H1 (cell line): ENCODE results near the gene ATP8B3. TPM values are rescaled to one million over a fixed set of nuclear protein-coding genes. Genes with fewer than 3 reads are reported as not detected.
A peak's percentile ranks its signal among the peaks of the same experiment; 100 is the strongest.

ENCODE experiments used
- EZH2 ChIP-seq: fragments of 200-600 bp; sonication (generic); IDR thresholded peaks from 2 replicates; pipeline ENCODE4 v1.7.1; 2012; ENCODE audit warnings: low read depth, mild to moderate bottlenecking, moderate library complexity, low read length, inconsistent platforms; ENCODE audit not compliant: severe bottlenecking
- GTF2F1 ChIP-seq: IDR thresholded peaks from 2 replicates; pipeline ENCODE4 v1.6.1; 2012; ENCODE audit warnings: low read depth, low read length, improper control_type of control experiment, borderline replicate concordance
- HDAC2 ChIP-seq, 2 experiments: fragments of 300-600 bp in 1 of 2; sonication (generic) in 1 of 2; IDR thresholded peaks; 2 replicates each; pipeline ENCODE4 v1.6.1; 2011 to 2012; ENCODE audit warnings: low read depth in 2 of 2, low read length in 2 of 2, mild to moderate bottlenecking in 2 of 2, moderate library complexity in 2 of 2, borderline replicate concordance in 1 of 2, inconsistent platforms in 1 of 2
- KDM5A ChIP-seq: fragments of 200-600 bp; IDR thresholded peaks from 2 replicates; pipeline ENCODE4 v1.7.1; 2012; ENCODE audit warnings: mild to moderate bottlenecking, low read length, inconsistent platforms, mixed read lengths
- NRF1 ChIP-seq: IDR thresholded peaks from 2 replicates; pipeline ENCODE4 v1.6.1; 2011; ENCODE audit warnings: mild to moderate bottlenecking, low read depth, low read length, improper control_type of control experiment
- SIRT6 ChIP-seq: IDR thresholded peaks from one replicate; pipeline ENCODE4 v1.7.1; 2012; ENCODE audit warnings: low read length, inconsistent platforms
- TAF7 ChIP-seq: optimal IDR thresholded peaks from 2 replicates; pipeline ENCODE3; 2011; ENCODE audit warnings: low read depth, mild to moderate bottlenecking, inconsistent platforms, low read length, moderate library complexity, borderline replicate concordance
- TBP ChIP-seq: IDR thresholded peaks from 2 replicates; pipeline ENCODE4 v1.6.1; 2011; ENCODE audit warnings: low read depth, low read length, improper control_type of control experiment
- TCF12 ChIP-seq: IDR thresholded peaks from 2 replicates; pipeline ENCODE4 v1.6.1; 2011; ENCODE audit warnings: low read depth, mild to moderate bottlenecking, low read length
- polyA plus RNA-seq, 7 experiments: library from polyadenylated mRNA; depleted of rRNA in 3 of 7; stranded (reverse) in 5 of 7; unstranded in 2 of 7; fragments of >200 nt in 5 of 7; fragments of 200-250 nt in 2 of 7; gene quantifications; 1 replicate in 5 of 7; 2 replicates in 1 of 7; 4 replicates in 1 of 7; pipeline versions ENCODE4 v1.2.1 to v1.2.3, GENCODE V29; 2011 to 2013; ENCODE audit warnings: missing spikeins in 2 of 7, mixed read lengths in 2 of 7
- total RNA-seq: library from RNA; stranded (reverse); fragmentation: NEBNext Ultra II Directional; extraction: Animal tissue kit (Norgen Biotek cat#: 25700); gene quantifications from 2 replicates; pipeline ENCODE4 v1.2.1, GENCODE V29; 2021
- TF ChIP-seq, protein P1 (sequence below): fragments of 300-600 bp; sonication (generic); IDR thresholded peaks from 2 replicates; pipeline ENCODE4 v1.7.1; 2012; ENCODE audit warnings: low read length, moderate library complexity, mild to moderate bottlenecking, inconsistent platforms; ENCODE audit not compliant: insufficient replicate concordance

ATP8B3 gene
- total and polyA plus RNA-seq, 2 of the 8 experiments (the other 6 are each of a cell fraction or from before 2014, with no cell fraction given), result 4.1 to 9.3 TPM

DNA sequence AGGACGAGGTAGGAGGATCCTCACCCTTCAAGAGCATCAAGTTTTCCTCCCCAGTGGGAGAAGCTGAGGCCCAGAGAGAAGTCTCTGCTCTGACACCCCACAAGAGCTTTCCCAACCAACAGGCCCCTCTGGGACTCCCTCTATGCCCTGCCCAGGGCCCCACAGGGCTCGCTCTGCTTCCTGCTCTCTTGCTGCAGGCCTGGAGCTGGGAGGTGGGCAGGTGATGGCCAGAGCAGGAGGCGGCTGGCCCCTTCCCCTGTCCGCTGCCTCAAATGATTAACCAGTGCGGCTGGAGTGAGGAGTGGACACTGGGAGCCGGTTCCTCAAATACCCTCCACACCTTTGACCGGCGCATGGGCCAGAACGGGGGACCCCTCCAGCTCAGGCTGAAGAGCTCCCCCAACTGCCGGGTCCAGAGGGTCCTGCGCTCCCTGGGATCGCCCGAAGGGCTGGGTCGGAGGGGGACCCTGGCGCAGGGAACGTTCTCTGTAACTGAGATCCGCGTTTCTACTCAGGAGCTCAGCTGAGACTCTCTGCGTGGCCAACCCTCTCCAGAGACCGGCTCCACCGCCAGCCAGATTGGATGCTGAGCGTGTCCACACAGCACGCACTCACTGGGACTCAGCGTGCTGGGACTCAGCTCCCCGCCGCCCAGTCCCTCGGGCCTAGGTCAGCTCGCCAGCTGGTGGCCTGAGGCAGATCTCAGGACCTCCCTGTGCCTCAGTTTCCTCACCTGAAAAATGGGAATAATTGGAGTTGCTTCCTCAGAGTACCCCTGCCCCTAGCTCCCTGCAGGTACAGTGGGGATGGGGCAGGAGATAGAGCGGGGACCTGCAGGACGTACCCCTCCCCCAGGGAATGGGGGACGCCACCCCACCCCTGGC lies 65.4 kb downstream of the ATP8B3 start (continued):
- TF ChIP-seq TAF7, result no peak
- TF ChIP-seq KDM5A, result no peak
- peak; percentile 68 for TF ChIP-seq EZH2
- TF ChIP-seq SIRT6, result no peak
- TF ChIP-seq GTF2F1, result no peak
- TF ChIP-seq TCF12, result no peak
- TF ChIP-seq, protein P1, sequence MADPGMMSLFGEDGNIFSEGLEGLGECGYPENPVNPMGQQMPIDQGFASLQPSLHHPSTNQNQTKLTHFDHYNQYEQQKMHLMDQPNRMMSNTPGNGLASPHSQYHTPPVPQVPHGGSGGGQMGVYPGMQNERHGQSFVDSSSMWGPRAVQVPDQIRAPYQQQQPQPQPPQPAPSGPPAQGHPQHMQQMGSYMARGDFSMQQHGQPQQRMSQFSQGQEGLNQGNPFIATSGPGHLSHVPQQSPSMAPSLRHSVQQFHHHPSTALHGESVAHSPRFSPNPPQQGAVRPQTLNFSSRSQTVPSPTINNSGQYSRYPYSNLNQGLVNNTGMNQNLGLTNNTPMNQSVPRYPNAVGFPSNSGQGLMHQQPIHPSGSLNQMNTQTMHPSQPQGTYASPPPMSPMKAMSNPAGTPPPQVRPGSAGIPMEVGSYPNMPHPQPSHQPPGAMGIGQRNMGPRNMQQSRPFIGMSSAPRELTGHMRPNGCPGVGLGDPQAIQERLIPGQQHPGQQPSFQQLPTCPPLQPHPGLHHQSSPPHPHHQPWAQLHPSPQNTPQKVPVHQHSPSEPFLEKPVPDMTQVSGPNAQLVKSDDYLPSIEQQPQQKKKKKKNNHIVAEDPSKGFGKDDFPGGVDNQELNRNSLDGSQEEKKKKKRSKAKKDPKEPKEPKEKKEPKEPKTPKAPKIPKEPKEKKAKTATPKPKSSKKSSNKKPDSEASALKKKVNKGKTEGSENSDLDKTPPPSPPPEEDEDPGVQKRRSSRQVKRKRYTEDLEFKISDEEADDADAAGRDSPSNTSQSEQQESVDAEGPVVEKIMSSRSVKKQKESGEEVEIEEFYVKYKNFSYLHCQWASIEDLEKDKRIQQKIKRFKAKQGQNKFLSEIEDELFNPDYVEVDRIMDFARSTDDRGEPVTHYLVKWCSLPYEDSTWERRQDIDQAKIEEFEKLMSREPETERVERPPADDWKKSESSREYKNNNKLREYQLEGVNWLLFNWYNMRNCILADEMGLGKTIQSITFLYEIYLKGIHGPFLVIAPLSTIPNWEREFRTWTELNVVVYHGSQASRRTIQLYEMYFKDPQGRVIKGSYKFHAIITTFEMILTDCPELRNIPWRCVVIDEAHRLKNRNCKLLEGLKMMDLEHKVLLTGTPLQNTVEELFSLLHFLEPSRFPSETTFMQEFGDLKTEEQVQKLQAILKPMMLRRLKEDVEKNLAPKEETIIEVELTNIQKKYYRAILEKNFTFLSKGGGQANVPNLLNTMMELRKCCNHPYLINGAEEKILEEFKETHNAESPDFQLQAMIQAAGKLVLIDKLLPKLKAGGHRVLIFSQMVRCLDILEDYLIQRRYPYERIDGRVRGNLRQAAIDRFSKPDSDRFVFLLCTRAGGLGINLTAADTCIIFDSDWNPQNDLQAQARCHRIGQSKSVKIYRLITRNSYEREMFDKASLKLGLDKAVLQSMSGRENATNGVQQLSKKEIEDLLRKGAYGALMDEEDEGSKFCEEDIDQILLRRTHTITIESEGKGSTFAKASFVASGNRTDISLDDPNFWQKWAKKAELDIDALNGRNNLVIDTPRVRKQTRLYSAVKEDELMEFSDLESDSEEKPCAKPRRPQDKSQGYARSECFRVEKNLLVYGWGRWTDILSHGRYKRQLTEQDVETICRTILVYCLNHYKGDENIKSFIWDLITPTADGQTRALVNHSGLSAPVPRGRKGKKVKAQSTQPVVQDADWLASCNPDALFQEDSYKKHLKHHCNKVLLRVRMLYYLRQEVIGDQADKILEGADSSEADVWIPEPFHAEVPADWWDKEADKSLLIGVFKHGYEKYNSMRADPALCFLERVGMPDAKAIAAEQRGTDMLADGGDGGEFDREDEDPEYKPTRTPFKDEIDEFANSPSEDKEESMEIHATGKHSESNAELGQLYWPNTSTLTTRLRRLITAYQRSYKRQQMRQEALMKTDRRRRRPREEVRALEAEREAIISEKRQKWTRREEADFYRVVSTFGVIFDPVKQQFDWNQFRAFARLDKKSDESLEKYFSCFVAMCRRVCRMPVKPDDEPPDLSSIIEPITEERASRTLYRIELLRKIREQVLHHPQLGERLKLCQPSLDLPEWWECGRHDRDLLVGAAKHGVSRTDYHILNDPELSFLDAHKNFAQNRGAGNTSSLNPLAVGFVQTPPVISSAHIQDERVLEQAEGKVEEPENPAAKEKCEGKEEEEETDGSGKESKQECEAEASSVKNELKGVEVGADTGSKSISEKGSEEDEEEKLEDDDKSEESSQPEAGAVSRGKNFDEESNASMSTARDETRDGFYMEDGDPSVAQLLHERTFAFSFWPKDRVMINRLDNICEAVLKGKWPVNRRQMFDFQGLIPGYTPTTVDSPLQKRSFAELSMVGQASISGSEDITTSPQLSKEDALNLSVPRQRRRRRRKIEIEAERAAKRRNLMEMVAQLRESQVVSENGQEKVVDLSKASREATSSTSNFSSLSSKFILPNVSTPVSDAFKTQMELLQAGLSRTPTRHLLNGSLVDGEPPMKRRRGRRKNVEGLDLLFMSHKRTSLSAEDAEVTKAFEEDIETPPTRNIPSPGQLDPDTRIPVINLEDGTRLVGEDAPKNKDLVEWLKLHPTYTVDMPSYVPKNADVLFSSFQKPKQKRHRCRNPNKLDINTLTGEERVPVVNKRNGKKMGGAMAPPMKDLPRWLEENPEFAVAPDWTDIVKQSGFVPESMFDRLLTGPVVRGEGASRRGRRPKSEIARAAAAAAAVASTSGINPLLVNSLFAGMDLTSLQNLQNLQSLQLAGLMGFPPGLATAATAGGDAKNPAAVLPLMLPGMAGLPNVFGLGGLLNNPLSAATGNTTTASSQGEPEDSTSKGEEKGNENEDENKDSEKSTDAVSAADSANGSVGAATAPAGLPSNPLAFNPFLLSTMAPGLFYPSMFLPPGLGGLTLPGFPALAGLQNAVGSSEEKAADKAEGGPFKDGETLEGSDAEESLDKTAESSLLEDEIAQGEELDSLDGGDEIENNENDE, result no peak
- no peak for TF ChIP-seq TBP
- no peak for TF ChIP-seq HDAC2 (IDR thresholded peaks at IDR 0.05; ENCODE audit: borderline replicate concordance in 1 of 2, low read depth in 2 of 2, low read length in 2 of 2)
- no peak for TF ChIP-seq NRF1
